ENCODE results near the gene SEPTIN7.

The SEPTIN7 gene

GRCh38 chr7:35817930-35818329 is 17.1 kb downstream of the SEPTIN7 start:
- DNase-seq (ENCODE audit: low spot score) (no peak), ATAC-seq (ENCODE audit: low read depth) (no peak)
- Histone ChIP-seq H3K4me1 (ENCODE audit: insufficient read depth, poor library complexity, severe bottlenecking) (peaks cover 8% of the 10 kb centered on the region), H3K27ac (ENCODE audit: poor library complexity, severe bottlenecking) (no peak overlapping the region), H3K4me3 (ENCODE audit: severe bottlenecking) (no peak overlapping the region), H3K9me3 (ENCODE audit: severe bottlenecking) (no peaks in the 10 kb centered on the region), H3K27me3 (ENCODE audit: insufficient read depth, poor library complexity, severe bottlenecking) (no peaks in the 10 kb centered on the region), H3K36me3 (ENCODE audit: low read depth) (peaks cover 9% of the 10 kb centered on the region; the same call in 1 of the 2 replicates)
- TF ChIP-seq CTCF (IDR thresholded peaks at IDR 0.05; ENCODE audit: poor library complexity, severe bottlenecking) = no peak

- DNase-seq (ENCODE audit: low spot score) (no peak), ATAC-seq (ENCODE audit: low read depth) (no peak)
- Histone ChIP-seq H3K9me3 (ENCODE audit: severe bottlenecking) (no peaks in the 10 kb centered on the region), H3K4me1 (ENCODE audit: insufficient read depth, poor library complexity, severe bottlenecking) (peaks cover 12% of the 10 kb centered on the region), H3K36me3 (ENCODE audit: low read depth) (peaks cover 9% of the 10 kb centered on the region; the same call in 1 of the 2 replicates), H3K27me3 (ENCODE audit: insufficient read depth, poor library complexity, severe bottlenecking) (no peaks in the 10 kb centered on the region), H3K4me3 (ENCODE audit: severe bottlenecking) (no peak overlapping the region), H3K27ac (ENCODE audit: poor library complexity, severe bottlenecking) (no peak overlapping the region)
- no peak for TF ChIP-seq CTCF (IDR thresholded peaks at IDR 0.05; ENCODE audit: poor library complexity, severe bottlenecking)
Measured at GRCh38 chr7:35818513-35818912, 17.7 kb downstream of the SEPTIN7 start.

DNA sequence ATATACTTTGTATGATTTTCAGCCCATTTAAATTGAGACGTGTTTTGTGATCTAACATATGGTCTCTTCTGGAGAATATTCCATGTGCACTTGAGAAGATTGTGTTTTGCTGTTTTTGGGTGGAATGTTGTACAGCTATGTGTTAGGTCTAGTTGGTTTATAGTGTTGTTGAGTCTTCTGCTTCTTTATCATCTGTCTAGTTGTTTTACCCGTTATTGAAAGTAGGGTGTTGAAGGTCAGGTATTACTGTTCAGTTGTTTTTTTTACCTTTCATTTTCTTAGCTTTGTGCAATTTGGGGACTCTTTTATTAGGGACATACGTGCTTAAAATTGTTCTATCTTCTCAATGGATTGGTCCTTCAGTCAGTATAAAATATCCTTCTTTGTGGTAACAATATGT is 18.5 kb downstream of the SEPTIN7 start:
- Histone ChIP-seq H3K9me3 (ENCODE audit: severe bottlenecking) (no peaks in the 10 kb centered on the region), H3K27ac (ENCODE audit: poor library complexity, severe bottlenecking) (no peak overlapping the region), H3K4me1 (ENCODE audit: insufficient read depth, poor library complexity, severe bottlenecking) (peaks cover 12% of the 10 kb centered on the region)

DNA sequence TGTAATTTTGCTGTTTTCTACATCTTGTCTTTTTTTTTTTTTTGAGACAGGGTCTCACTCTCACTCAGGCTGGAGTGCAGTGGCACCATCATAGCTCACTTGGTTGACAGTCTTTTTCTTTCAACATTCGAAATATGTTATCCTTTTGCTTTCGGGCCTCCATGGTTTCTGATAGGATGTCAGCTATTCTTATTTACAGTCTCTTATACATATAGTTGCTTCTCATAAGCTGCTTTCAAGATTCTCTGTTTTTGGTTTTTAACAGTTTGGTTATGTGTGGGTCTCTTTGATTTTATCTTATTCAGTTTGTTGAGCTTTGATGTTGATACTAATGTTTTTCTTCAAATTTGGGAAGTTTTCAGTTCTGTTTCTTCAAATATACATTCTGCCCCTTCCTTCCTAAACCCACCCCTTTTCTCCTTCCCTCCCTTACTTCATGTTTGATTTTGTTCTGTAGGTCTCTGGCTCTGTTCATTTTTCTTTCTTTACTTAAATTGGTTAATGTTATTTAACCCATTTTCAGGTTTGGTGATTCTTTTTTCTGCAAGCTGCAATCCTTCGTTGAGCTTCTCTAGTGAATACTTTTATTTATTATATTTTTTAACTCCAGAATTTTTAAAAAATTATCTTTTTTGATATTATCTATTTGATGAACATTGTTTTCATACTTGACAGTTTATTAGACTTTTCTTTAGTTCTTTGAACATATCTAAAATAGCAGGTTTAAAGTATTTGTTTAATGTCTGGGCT is 19.3 kb downstream of the SEPTIN7 start:
- DNase-seq (ENCODE audit: low spot score) (no peak), ATAC-seq (ENCODE audit: low read depth) (no peak)
- Histone ChIP-seq H3K9me3 (ENCODE audit: severe bottlenecking) (no peaks in the 10 kb centered on the region), H3K27ac (ENCODE audit: poor library complexity, severe bottlenecking) (no peak overlapping the region), H3K27me3 (ENCODE audit: insufficient read depth, poor library complexity, severe bottlenecking) (no peaks in the 10 kb centered on the region), H3K4me3 (ENCODE audit: severe bottlenecking) (no peak overlapping the region), H3K36me3 (ENCODE audit: low read depth) (peaks cover 7% of the 10 kb centered on the region; the same call in 1 of the 2 replicates), H3K4me1 (ENCODE audit: insufficient read depth, poor library complexity, severe bottlenecking) (peaks cover 12% of the 10 kb centered on the region)
- no peak for TF ChIP-seq CTCF (IDR thresholded peaks at IDR 0.05; ENCODE audit: poor library complexity, severe bottlenecking)

More for the DNA sequence above, 18.5 kb downstream of the SEPTIN7 start:
- Histone ChIP-seq H3K27me3 (ENCODE audit: insufficient read depth, poor library complexity, severe bottlenecking) (no peaks in the 10 kb centered on the region), H3K36me3 (ENCODE audit: low read depth) (peaks cover 9% of the 10 kb centered on the region; the same call in 1 of the 2 replicates), H3K4me3 (ENCODE audit: severe bottlenecking) (no peak overlapping the region)
- DNase-seq (ENCODE audit: low spot score) (no peak), ATAC-seq (ENCODE audit: low read depth) (no peak)
- TF ChIP-seq CTCF (IDR thresholded peaks at IDR 0.05; ENCODE audit: poor library complexity, severe bottlenecking) = no peak

DNA sequence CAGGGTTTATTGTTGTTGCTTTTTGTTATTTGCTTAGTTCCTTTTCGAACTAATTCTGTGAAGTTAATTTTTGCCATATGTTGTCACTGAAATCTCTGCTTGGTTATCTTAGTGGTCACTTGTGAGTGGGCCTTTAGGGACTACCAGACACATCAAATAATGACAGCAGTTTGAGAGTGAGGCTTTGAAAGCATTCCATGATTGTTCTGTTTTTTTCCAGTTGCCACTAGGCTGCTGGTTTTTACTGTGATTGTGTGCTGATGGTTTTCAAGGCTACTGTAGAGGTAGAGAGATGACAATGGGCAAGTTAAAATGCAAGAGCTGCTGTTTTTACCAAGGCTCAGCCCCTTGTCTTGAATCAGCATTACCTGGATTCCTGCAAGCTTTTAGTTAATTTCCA is 20.0 kb downstream of the SEPTIN7 start:
- TF ChIP-seq CTCF (IDR thresholded peaks at IDR 0.05; ENCODE audit: poor library complexity, severe bottlenecking) = no peak
- H3K9me3 ChIP-seq (ENCODE audit: severe bottlenecking) = no peaks in the 10 kb centered on the region
- no peak overlapping the region for H3K4me3 ChIP-seq (ENCODE audit: severe bottlenecking)
- H3K36me3 ChIP-seq (ENCODE audit: low read depth) = no peaks in the 10 kb centered on the region; the same call in 1 of the 2 replicates
- DNase-seq (ENCODE audit: low spot score) = no peak
- no peaks in the 10 kb centered on the region for H3K27me3 ChIP-seq (ENCODE audit: insufficient read depth, poor library complexity, severe bottlenecking)
- H3K4me1 ChIP-seq (ENCODE audit: insufficient read depth, poor library complexity, severe bottlenecking) = peaks cover 17% of the 10 kb centered on the region
- no peak overlapping the region for H3K27ac ChIP-seq (ENCODE audit: poor library complexity, severe bottlenecking)
- no peak for ATAC-seq (ENCODE audit: low read depth)
